Measurements from ENCODE around the gene DYNLRB1.

Gene DYNLRB1

GRCh38 chr20:34574426-34574825, 58.2 kb downstream of the DYNLRB1 start:
- peaks cover 22% of the 10 kb centered on the region for H3K36me3 ChIP-seq (ENCODE audit: control insufficient read depth, insufficient read depth, low read length, severe bottlenecking)
- DNase-seq (ENCODE audit: low read depth) = no peak
- no peak overlapping the region for H3K9ac ChIP-seq (ENCODE audit: low read length)
- no peaks in the 10 kb centered on the region for H3K9me3 ChIP-seq (ENCODE audit: control insufficient read depth, low read length)
- H3K4me1 ChIP-seq (ENCODE audit: control insufficient read depth, insufficient read depth, low read length) = peaks cover 19% of the 10 kb centered on the region
- H3K27me3 ChIP-seq (replicated peaks; ENCODE audit: control insufficient read depth, insufficient read depth, low read length) = no peaks in the 10 kb centered on the region
- H3K4me3 ChIP-seq (ENCODE audit: low read length) = no peak overlapping the region

GRCh38 chr20:34574861-34575260, 58.6 kb downstream of the DYNLRB1 start:
- Histone ChIP-seq H3K4me1 (ENCODE audit: control insufficient read depth, insufficient read depth, low read length) (peaks cover 24% of the 10 kb centered on the region), H3K9me3 (ENCODE audit: control insufficient read depth, low read length) (no peaks in the 10 kb centered on the region), H3K4me3 (ENCODE audit: low read length) (no peak overlapping the region), H3K9ac (ENCODE audit: low read length) (no peak overlapping the region), H3K27me3 (replicated peaks; ENCODE audit: control insufficient read depth, insufficient read depth, low read length) (no peaks in the 10 kb centered on the region), H3K36me3 (ENCODE audit: control insufficient read depth, insufficient read depth, low read length, severe bottlenecking) (peaks cover 22% of the 10 kb centered on the region)
- DNase-seq (ENCODE audit: low read depth) = no peak

GRCh38 chr20:34575271-34575670, 59.0 kb downstream of the DYNLRB1 start:
- no peaks in the 10 kb centered on the region for H3K9me3 ChIP-seq (ENCODE audit: control insufficient read depth, low read length)
- H3K4me3 ChIP-seq (ENCODE audit: low read length) = no peak overlapping the region
- H3K27me3 ChIP-seq (replicated peaks; ENCODE audit: control insufficient read depth, insufficient read depth, low read length) = no peaks in the 10 kb centered on the region
- H3K36me3 ChIP-seq (ENCODE audit: control insufficient read depth, insufficient read depth, low read length, severe bottlenecking) = peaks cover 22% of the 10 kb centered on the region
- peaks cover 27% of the 10 kb centered on the region for H3K4me1 ChIP-seq (ENCODE audit: control insufficient read depth, insufficient read depth, low read length)
- H3K9ac ChIP-seq (ENCODE audit: low read length) = no peak overlapping the region
- DNase-seq (ENCODE audit: low read depth) = no peak

GRCh38 chr20:34575756-34576155, 59.5 kb downstream of the DYNLRB1 start:
- H3K9ac ChIP-seq (ENCODE audit: low read length) = no peak overlapping the region
- peaks cover 22% of the 10 kb centered on the region for H3K36me3 ChIP-seq (ENCODE audit: control insufficient read depth, insufficient read depth, low read length, severe bottlenecking)
- DNase-seq (ENCODE audit: low read depth) = no peak
- no peaks in the 10 kb centered on the region for H3K27me3 ChIP-seq (replicated peaks; ENCODE audit: control insufficient read depth, insufficient read depth, low read length)
- H3K4me3 ChIP-seq (ENCODE audit: low read length) = no peak overlapping the region
- peaks cover 27% of the 10 kb centered on the region for H3K4me1 ChIP-seq (ENCODE audit: control insufficient read depth, insufficient read depth, low read length)
- no peaks in the 10 kb centered on the region for H3K9me3 ChIP-seq (ENCODE audit: control insufficient read depth, low read length)

DNA sequence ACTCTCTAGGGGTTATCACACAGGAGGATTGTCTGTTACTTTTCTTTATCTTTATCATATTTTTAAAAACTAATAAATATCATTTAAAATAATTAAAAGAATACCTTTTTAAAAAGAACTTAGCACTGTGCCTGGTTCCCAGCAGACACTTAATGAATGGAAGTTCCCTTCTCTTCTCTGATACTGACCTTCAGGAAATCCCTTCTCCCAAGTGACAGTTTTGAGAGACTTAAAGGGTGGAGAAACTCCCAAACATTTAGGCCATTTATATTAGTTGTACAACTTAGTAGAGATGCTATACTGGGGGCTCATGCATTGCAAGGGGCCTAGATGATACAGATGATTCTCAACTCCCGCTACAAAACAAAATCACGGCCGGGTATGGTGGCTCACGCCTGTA, 60.8 kb downstream of the DYNLRB1 start:
- Histone ChIP-seq H3K4me1 (ENCODE audit: control insufficient read depth, insufficient read depth, low read length) (peaks cover 38% of the 10 kb centered on the region), H3K27me3 (replicated peaks; ENCODE audit: control insufficient read depth, insufficient read depth, low read length) (no peaks in the 10 kb centered on the region), H3K9me3 (ENCODE audit: control insufficient read depth, low read length) (no peaks in the 10 kb centered on the region), H3K4me3 (ENCODE audit: low read length) (no peak overlapping the region), H3K36me3 (ENCODE audit: control insufficient read depth, insufficient read depth, low read length, severe bottlenecking) (peaks cover 19% of the 10 kb centered on the region), H3K9ac (ENCODE audit: low read length) (no peak overlapping the region)
- no peak for DNase-seq (ENCODE audit: low read depth)

- H3K36me3 ChIP-seq (ENCODE audit: control insufficient read depth, insufficient read depth, low read length, severe bottlenecking) = peaks cover 13% of the 10 kb centered on the region
- H3K9me3 ChIP-seq (ENCODE audit: control insufficient read depth, low read length) = no peaks in the 10 kb centered on the region
- peak; percentile 17 for DNase-seq (ENCODE audit: low read depth)
- no peaks in the 10 kb centered on the region for H3K27me3 ChIP-seq (replicated peaks; ENCODE audit: control insufficient read depth, insufficient read depth, low read length)
- H3K4me1 ChIP-seq (ENCODE audit: control insufficient read depth, insufficient read depth, low read length) = peaks cover 47% of the 10 kb centered on the region
- no peak overlapping the region for H3K4me3 ChIP-seq (ENCODE audit: low read length)
- peak overlapping the region; percentile 47 for H3K9ac ChIP-seq (ENCODE audit: low read length)
Measured at GRCh38 chr20:34578025-34578424, 61.8 kb downstream of the DYNLRB1 start.

- no peak for DNase-seq (ENCODE audit: low read depth)
- H3K4me3 ChIP-seq (ENCODE audit: low read length) = no peak overlapping the region
- H3K27me3 ChIP-seq (replicated peaks; ENCODE audit: control insufficient read depth, insufficient read depth, low read length) = no peaks in the 10 kb centered on the region
- H3K9ac ChIP-seq (ENCODE audit: low read length) = peak overlapping the region; percentile 47
- peaks cover 49% of the 10 kb centered on the region for H3K4me1 ChIP-seq (ENCODE audit: control insufficient read depth, insufficient read depth, low read length)
- peaks cover 10% of the 10 kb centered on the region for H3K36me3 ChIP-seq (ENCODE audit: control insufficient read depth, insufficient read depth, low read length, severe bottlenecking)
- H3K9me3 ChIP-seq (ENCODE audit: control insufficient read depth, low read length) = no peaks in the 10 kb centered on the region
Measured at GRCh38 chr20:34578521-34578920, 62.3 kb downstream of the DYNLRB1 start.

DNA sequence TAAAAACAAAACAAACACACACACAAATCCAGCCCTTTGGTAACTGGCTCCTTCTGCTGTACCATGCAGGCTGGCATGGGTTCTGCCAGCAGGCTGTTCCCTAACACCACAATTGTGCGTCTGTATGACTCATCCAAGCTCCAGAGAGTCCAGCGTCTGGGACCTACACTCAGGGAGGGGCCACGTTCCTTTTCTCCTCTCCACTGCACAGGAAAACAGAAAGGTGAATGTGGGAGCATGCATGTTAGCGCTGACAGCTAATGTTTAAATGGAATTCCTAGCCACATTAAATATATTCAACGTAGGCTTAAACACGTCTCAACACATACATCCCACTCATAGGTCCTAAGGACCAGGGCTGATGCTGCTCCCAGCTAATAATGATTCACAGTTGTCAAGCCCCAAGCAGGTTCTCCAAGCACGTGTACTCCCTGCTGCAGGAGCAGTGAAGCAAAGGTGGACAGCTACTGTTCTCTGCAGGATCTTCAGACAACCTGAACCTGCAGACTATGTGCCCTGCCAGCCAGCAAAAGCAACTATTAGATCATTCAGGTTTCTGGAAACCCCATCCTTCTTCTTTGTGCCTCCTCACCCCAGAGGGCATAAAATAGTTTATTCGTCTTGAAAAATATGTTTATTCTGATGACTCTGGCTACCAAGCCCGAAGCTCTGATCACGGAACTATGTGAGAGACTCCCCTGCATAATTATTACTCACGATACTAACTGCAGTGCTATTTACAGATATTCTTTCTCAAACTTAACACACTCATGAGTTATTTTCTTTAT, 63.2 kb downstream of the DYNLRB1 start:
- no peaks in the 10 kb centered on the region for H3K9me3 ChIP-seq (ENCODE audit: control insufficient read depth, low read length)
- peak; percentile 91 for DNase-seq (ENCODE audit: low read depth)
- peaks cover 49% of the 10 kb centered on the region for H3K4me1 ChIP-seq (ENCODE audit: control insufficient read depth, insufficient read depth, low read length)
- H3K9ac ChIP-seq (ENCODE audit: low read length) = no peak overlapping the region
- no peak overlapping the region for H3K4me3 ChIP-seq (ENCODE audit: low read length)
- H3K27me3 ChIP-seq (replicated peaks; ENCODE audit: control insufficient read depth, insufficient read depth, low read length) = no peaks in the 10 kb centered on the region
- peaks cover 5% of the 10 kb centered on the region for H3K36me3 ChIP-seq (ENCODE audit: control insufficient read depth, insufficient read depth, low read length, severe bottlenecking)

- Histone ChIP-seq H3K27me3 (replicated peaks; ENCODE audit: control insufficient read depth, insufficient read depth, low read length) (no peaks in the 10 kb centered on the region), H3K9ac (ENCODE audit: low read length) (no peak overlapping the region), H3K9me3 (ENCODE audit: control insufficient read depth, low read length) (no peaks in the 10 kb centered on the region), H3K4me3 (ENCODE audit: low read length) (no peak overlapping the region), H3K4me1 (ENCODE audit: control insufficient read depth, insufficient read depth, low read length) (peaks cover 49% of the 10 kb centered on the region), H3K36me3 (ENCODE audit: control insufficient read depth, insufficient read depth, low read length, severe bottlenecking) (no peaks in the 10 kb centered on the region)
- DNase-seq (ENCODE audit: low read depth) = peak; percentile 21
Measured at GRCh38 chr20:34579979-34580940, 64.0 kb downstream of the DYNLRB1 start.

- Histone ChIP-seq H3K36me3 (ENCODE audit: control insufficient read depth, insufficient read depth, low read length, severe bottlenecking) (no peaks in the 10 kb centered on the region), H3K4me3 (ENCODE audit: low read length) (no peak overlapping the region), H3K27me3 (replicated peaks; ENCODE audit: control insufficient read depth, insufficient read depth, low read length) (no peaks in the 10 kb centered on the region), H3K9ac (ENCODE audit: low read length) (peak overlapping the region; percentile 32), H3K9me3 (ENCODE audit: control insufficient read depth, low read length) (no peaks in the 10 kb centered on the region), H3K4me1 (ENCODE audit: control insufficient read depth, insufficient read depth, low read length) (peaks cover 49% of the 10 kb centered on the region)
- DNase-seq (ENCODE audit: low read depth) = peak; percentile 83
Measured at GRCh38 chr20:34581341-34582184, 65.3 kb downstream of the DYNLRB1 start.
